Bone marrow (tissue), 2 donors: Measurements from ENCODE around the gene PLPP7.

ENCODE experiments used
- DNase-seq, 2 donors: peaks; one replicate each; lab custom pipeline; 2025; lab: John Stamatoyannopoulos, UW

PLPP7 gene

GRCh38 chr9:131281119-131281965, 8.2 kb upstream of the PLPP7 start:
- DNase-seq, result no peak

- no peak for DNase-seq
These were observed 7.3 kb upstream of the PLPP7 start for GRCh38 chr9:131282175-131282574.

GRCh38 chr9:131282688-131283422, 6.7 kb upstream of the PLPP7 start:
- no peak for DNase-seq

- DNase-seq, result no peak
These were observed 4.7 kb upstream of the PLPP7 start for GRCh38 chr9:131284856-131285255.

- no peak for DNase-seq
These were observed 2.2 kb upstream of the PLPP7 start for GRCh38 chr9:131287359-131287758.

- DNase-seq, result no peak
These were observed 1.3 kb upstream of the PLPP7 start for GRCh38 chr9:131288217-131288616.

GRCh38 chr9:131290036-131290766, 678 bp downstream of the PLPP7 start:
- no peak for DNase-seq

- no peak for DNase-seq
These were observed 1.3 kb downstream of the PLPP7 start for GRCh38 chr9:131290767-131291370.

- no peak for DNase-seq
These were observed 2.3 kb downstream of the PLPP7 start for GRCh38 chr9:131291795-131292315.

- no peak for DNase-seq
These were observed 3.4 kb downstream of the PLPP7 start for GRCh38 chr9:131292937-131293336.

- DNase-seq, result no peak
These were observed 6.9 kb downstream of the PLPP7 start for GRCh38 chr9:131296460-131296859.

- no peak for DNase-seq
These were observed 7.5 kb downstream of the PLPP7 start for GRCh38 chr9:131296906-131297500.

- no peak for DNase-seq
These were observed 8.4 kb downstream of the PLPP7 start for GRCh38 chr9:131297903-131298302.

GRCh38 chr9:131298341-131298740, 8.8 kb downstream of the PLPP7 start:
- no peak for DNase-seq

GRCh38 chr9:131298816-131299215, 9.3 kb downstream of the PLPP7 start:
- DNase-seq, result no peak

GRCh38 chr9:131299346-131299960, 9.9 kb downstream of the PLPP7 start:
- DNase-seq, result no peak

- DNase-seq, result no peak
These were observed 10.4 kb downstream of the PLPP7 start for GRCh38 chr9:131299961-131300347.

- no peak for DNase-seq
These were observed 10.9 kb downstream of the PLPP7 start for GRCh38 chr9:131300444-131300843.

- DNase-seq, result no peak
These were observed 12.9 kb downstream of the PLPP7 start for GRCh38 chr9:131302244-131303075.
